ENCODE results near the gene FLNB.

FLNB gene

GRCh38 chr3:58009749-58010535 is 1.7 kb downstream of the FLNB start:
- no peak for DNase-seq

GRCh38 chr3:58010562-58010961 is 2.3 kb downstream of the FLNB start:
- DNase-seq = no peak

GRCh38 chr3:58011580-58011979 is 3.4 kb downstream of the FLNB start:
- DNase-seq = no peak

GRCh38 chr3:58012302-58012701 is 4.1 kb downstream of the FLNB start:
- DNase-seq = no peak

GRCh38 chr3:58013099-58013498 is 4.9 kb downstream of the FLNB start:
- no peak for DNase-seq

GRCh38 chr3:58013973-58014649 is 5.9 kb downstream of the FLNB start:
- no peak for DNase-seq

- no peak for DNase-seq
Observed at GRCh38 chr3:58015520-58015915, 7.3 kb downstream of the FLNB start.

- DNase-seq = no peak
Observed at GRCh38 chr3:58016710-58017109, 8.5 kb downstream of the FLNB start.

- DNase-seq = no peak
Observed at GRCh38 chr3:58018892-58019742, 10.9 kb downstream of the FLNB start.

GRCh38 chr3:58020783-58021071 is 12.5 kb downstream of the FLNB start:
- no peak for DNase-seq

- no peak for DNase-seq
Observed at GRCh38 chr3:58021072-58021959, 13.1 kb downstream of the FLNB start.

- DNase-seq = no peak
Observed at GRCh38 chr3:58021962-58022361, 13.7 kb downstream of the FLNB start.

- no peak for DNase-seq
Observed at GRCh38 chr3:58022490-58022889, 14.3 kb downstream of the FLNB start.

- no peak for DNase-seq
Observed at GRCh38 chr3:58023531-58023930, 15.3 kb downstream of the FLNB start.

GRCh38 chr3:58025406-58025805 is 17.2 kb downstream of the FLNB start:
- DNase-seq = no peak

- no peak for DNase-seq
Observed at GRCh38 chr3:58025837-58026569, 17.8 kb downstream of the FLNB start.

GRCh38 chr3:58026598-58026997 is 18.4 kb downstream of the FLNB start:
- no peak for DNase-seq

GRCh38 chr3:58027704-58028317 is 19.6 kb downstream of the FLNB start:
- no peak for DNase-seq

- DNase-seq = no peak
Observed at GRCh38 chr3:58028902-58029301, 20.7 kb downstream of the FLNB start.

GRCh38 chr3:58029842-58030584 is 21.8 kb downstream of the FLNB start:
- no peak for DNase-seq

GRCh38 chr3:58032186-58032585 is 24.0 kb downstream of the FLNB start:
- no peak for DNase-seq

All from KG1 (cell line).